Calu3 (cell line): ENCODE data around the gene DPP6. TPM values are rescaled to one million over a fixed set of nuclear protein-coding genes. Genes with fewer than 3 reads are reported as not detected.

Experiments
- BruUV-seq: library from RNA; stranded (reverse); fragments of 400-500 nt; replicated peaks from 2 replicates; lab custom pipeline; 2021; lab: Mats Ljungman, UMichigan
- CTCF ChIA-PET: fragments of 300-600 bp; sonication (Branson Sonifier 250); formaldehyde crosslinking; loops from one replicate; lab custom pipeline; 2022; ENCODE audit warnings: antibody characterized with exemption; lab: Charles Lee
- DNase-seq: peaks from one replicate; pipeline ENCODE4 v3.0.0; 2022
- H3K27ac Mint-ChIP-seq: one replicate; pipeline ENCODE4 v1.8.0; 2022; ENCODE audit warnings: mixed read lengths; ENCODE audit not compliant: unreplicated experiment
- H3K27me3 Mint-ChIP-seq: one replicate; pipeline ENCODE4 v1.8.0; 2022; ENCODE audit warnings: mixed read lengths; ENCODE audit not compliant: unreplicated experiment
- H3K36me3 Mint-ChIP-seq: one replicate; pipeline ENCODE4 v1.8.0; 2022; ENCODE audit warnings: mild to moderate bottlenecking, moderate library complexity, mixed read lengths; ENCODE audit not compliant: insufficient read depth, unreplicated experiment
- H3K4me1 Mint-ChIP-seq: one replicate; pipeline ENCODE4 v1.8.0; 2022; ENCODE audit warnings: mild to moderate bottlenecking, low read depth, mixed read lengths; ENCODE audit not compliant: unreplicated experiment
- H3K4me3 Mint-ChIP-seq: one replicate; pipeline ENCODE4 v1.8.0; 2022; ENCODE audit warnings: mild to moderate bottlenecking, low read depth, moderate library complexity, mixed read lengths; ENCODE audit not compliant: unreplicated experiment
- H3K9me3 Mint-ChIP-seq: one replicate; pipeline ENCODE4 v1.8.0; 2022; ENCODE audit warnings: low read depth, mixed read lengths; ENCODE audit not compliant: unreplicated experiment
- intact Hi-C: fragments of 100-400 bp; cut with micrococcal nuclease; formaldehyde crosslinking; loops from one replicate; pipeline ENCODE4 v1.10.0; 2022; ENCODE audit not compliant: unreplicated experiment
- total RNA-seq: library from RNA; stranded (reverse); gene quantifications from 2 replicates; pipeline ENCODE4 v1.2.3, GENCODE V29; 2022
- TF ChIP-seq, protein P1 (sequence below): fragments of 200-600 bp; IDR thresholded peaks from one replicate; pipeline ENCODE4 v1.8.0; 2022; ENCODE audit warnings: antibody characterized with exemption; ENCODE audit not compliant: unreplicated experiment

DPP6 gene
- total RNA-seq, 1 experiment from 2014 or later, result not detected

DNA sequence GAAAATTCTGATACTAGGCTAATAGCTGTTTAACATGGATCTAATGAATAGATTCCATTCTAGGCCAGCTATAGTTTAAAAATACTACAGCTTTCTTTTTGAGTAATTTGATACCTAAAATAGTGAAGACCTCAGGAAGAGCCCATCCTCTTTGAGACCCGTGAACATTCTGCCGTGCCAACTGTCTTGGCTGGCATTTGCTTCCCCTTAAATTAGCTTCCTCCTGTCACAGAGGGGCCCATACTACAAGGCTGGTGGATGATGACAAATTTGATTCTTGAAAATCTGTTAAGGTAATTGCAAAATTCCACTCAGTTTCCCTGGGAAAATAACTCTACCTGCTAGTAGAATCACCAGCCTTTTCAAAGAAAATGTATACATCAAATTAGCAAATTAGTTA is 385.0 kb downstream of the DPP6 start:
- intact Hi-C loops, result no loop called here
- BruUV-seq, result no TSS peak
- peaks cover 15% of the 10 kb centered on the region for H3K9me3 Mint-ChIP-seq

DNA sequence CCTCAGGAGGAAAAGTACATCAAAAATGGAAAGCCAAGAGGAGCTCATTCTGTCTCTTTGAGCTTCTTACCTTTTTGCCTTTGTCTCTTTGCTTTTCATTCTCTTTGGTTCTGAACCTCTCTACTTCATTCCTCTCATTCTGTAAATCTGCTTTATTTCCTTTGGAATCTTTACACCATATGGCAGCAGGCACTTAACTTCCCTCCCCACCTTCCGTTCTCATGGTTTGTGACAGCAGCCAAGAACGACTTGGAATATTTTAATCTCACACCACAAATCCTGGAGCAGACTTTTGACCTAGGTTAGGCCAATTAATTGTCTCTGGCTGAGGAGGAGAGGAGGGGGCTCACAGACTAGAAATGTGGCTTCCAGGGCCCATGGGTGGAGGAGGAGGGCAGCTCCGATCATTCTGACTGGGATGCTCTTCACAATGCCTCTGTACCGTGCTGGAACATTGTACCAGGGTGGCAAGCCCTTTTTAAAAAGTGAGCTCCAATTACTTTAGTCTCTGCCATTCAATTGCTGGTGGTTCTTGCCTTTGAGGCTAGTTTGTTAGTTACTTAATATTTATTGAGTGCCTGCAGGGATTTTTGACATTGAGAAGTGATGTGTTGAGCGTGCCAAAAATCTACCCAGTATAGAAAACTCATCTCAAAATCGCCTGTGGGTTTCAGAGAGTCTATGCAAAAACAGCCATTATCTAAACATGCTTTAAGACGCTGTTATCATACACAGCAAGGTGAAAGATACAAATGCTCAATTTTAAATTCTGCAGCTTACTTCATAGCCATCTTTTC is 386.6 kb downstream of the DPP6 start:
- Mint-ChIP-seq H3K4me1 (no peaks in the 10 kb centered on the region), H3K9me3 (peaks cover 22% of the 10 kb centered on the region), H3K36me3 (no peaks in the 10 kb centered on the region), H3K4me3 (no peak overlapping the region), H3K27ac (no peak overlapping the region), H3K27me3 (no peaks in the 10 kb centered on the region)
- TF ChIP-seq, protein P1, sequence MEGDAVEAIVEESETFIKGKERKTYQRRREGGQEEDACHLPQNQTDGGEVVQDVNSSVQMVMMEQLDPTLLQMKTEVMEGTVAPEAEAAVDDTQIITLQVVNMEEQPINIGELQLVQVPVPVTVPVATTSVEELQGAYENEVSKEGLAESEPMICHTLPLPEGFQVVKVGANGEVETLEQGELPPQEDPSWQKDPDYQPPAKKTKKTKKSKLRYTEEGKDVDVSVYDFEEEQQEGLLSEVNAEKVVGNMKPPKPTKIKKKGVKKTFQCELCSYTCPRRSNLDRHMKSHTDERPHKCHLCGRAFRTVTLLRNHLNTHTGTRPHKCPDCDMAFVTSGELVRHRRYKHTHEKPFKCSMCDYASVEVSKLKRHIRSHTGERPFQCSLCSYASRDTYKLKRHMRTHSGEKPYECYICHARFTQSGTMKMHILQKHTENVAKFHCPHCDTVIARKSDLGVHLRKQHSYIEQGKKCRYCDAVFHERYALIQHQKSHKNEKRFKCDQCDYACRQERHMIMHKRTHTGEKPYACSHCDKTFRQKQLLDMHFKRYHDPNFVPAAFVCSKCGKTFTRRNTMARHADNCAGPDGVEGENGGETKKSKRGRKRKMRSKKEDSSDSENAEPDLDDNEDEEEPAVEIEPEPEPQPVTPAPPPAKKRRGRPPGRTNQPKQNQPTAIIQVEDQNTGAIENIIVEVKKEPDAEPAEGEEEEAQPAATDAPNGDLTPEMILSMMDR, result no peak
- DNase-seq, result no peak
- no TSS peak for BruUV-seq
- CTCF ChIA-PET, result no interaction called here
- intact Hi-C loops, result no loop called here

More for the DNA sequence above, 385.0 kb downstream of the DPP6 start:
- Mint-ChIP-seq H3K27me3 (no peaks in the 10 kb centered on the region), H3K27ac (no peak overlapping the region), H3K36me3 (no peaks in the 10 kb centered on the region), H3K4me3 (no peak overlapping the region), H3K4me1 (no peaks in the 10 kb centered on the region)
- TF ChIP-seq, protein P1, result no peak
- CTCF ChIA-PET, result no interaction called here
- DNase-seq, result no peak

DNA sequence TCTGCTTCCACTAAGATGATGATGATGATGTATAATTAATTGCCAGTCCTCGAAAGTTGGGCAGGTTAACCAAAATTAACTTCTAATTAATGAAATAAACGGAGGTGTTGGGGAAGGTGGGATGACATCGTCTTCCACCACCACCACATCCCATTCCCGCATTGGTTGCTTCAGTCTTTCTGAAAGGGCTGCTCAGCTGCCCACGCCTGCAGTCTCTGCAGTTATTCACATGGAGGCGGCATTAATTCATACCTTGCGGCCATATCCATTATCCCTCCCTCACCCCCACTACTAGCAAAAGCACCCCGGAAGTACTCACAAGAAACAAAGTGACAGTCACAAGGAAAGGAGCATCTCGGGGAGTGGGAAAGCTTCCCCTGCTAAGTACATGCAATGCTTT is 387.9 kb downstream of the DPP6 start:
- no peaks in the 10 kb centered on the region for H3K36me3 Mint-ChIP-seq
- no peak overlapping the region for H3K27ac Mint-ChIP-seq
- no peaks in the 10 kb centered on the region for H3K4me1 Mint-ChIP-seq
- intact Hi-C loops, result no loop called here
- BruUV-seq, result no TSS peak
- no peak overlapping the region for H3K4me3 Mint-ChIP-seq
- CTCF ChIA-PET, result no interaction called here
- TF ChIP-seq, protein P1, result no peak
- no peaks in the 10 kb centered on the region for H3K27me3 Mint-ChIP-seq
- DNase-seq, result no peak
- H3K9me3 Mint-ChIP-seq, result peaks cover 17% of the 10 kb centered on the region

DNA sequence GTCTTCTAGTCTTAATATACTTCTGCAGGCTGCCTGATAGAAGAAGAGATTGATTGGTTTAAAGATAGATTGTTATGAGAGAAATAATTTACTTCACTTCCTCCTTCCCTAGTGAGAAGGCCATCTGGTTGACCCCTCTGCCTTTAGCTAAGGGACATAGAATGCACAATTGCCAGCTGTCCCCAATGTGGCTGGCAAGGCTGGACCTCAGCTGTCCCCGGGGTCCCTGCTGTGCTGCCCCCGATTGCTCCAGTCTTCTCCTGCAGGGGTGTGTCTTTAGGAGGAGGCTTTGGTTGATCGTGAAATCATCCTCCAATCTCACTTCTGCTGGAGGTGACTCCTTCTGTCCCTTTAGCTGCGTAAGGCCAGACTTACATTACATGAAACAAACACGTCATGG is 388.5 kb downstream of the DPP6 start:
- BruUV-seq, result no TSS peak
- Mint-ChIP-seq H3K4me3 (no peak overlapping the region), H3K36me3 (no peaks in the 10 kb centered on the region), H3K4me1 (no peaks in the 10 kb centered on the region), H3K9me3 (peaks cover 21% of the 10 kb centered on the region), H3K27ac (no peak overlapping the region), H3K27me3 (no peaks in the 10 kb centered on the region)
- no peak for DNase-seq
- CTCF ChIA-PET, result no interaction called here
- TF ChIP-seq, protein P1, result no peak
- intact Hi-C loops, result no loop called here
